Activated naive CD4-positive, alpha-beta T cell treated with anti-CD3 and anti-CD28 coated beads for 36 hours (primary cell): ENCODE measurements around the gene LSM7. TPM values are rescaled to one million over a fixed set of nuclear protein-coding genes. Genes with fewer than 3 reads are reported as not detected.
"Not testable (repeated sequence)": the region's sequence is repeated elsewhere in the genome, so short reads cannot be mapped to it uniquely, and the experiment has no call there.

Experiments
- CTCF ChIA-PET: fragments of 350-600 bp; sonication (Branson Sonifier 250); formaldehyde crosslinking; loops from one replicate; lab custom pipeline; 2021; ENCODE audit warnings: antibody characterized with exemption; lab: Charles Lee
- DNase-seq: peaks from one replicate; pipeline ENCODE4 v3.0.0-alpha.2; 2020
- H3K27ac Mint-ChIP-seq: one replicate; pipeline ENCODE4 v1.8.0; 2021; ENCODE audit warnings: mild to moderate bottlenecking, mixed read lengths
- H3K27me3 Mint-ChIP-seq: one replicate; pipeline ENCODE4 v1.8.0; 2021; ENCODE audit warnings: low read depth, mixed read lengths
- H3K36me3 Mint-ChIP-seq: one replicate; pipeline ENCODE4 v1.8.0; 2021; ENCODE audit warnings: low read depth, mixed read lengths
- H3K4me1 Mint-ChIP-seq: one replicate; pipeline ENCODE4 v1.8.0; 2021; ENCODE audit warnings: low read depth, mixed read lengths
- H3K4me3 Mint-ChIP-seq: one replicate; pipeline ENCODE4 v1.8.0; 2021; ENCODE audit warnings: mild to moderate bottlenecking, moderate library complexity, mixed read lengths
- H3K9me3 Mint-ChIP-seq: one replicate; pipeline ENCODE4 v1.8.0; 2021; ENCODE audit warnings: mixed read lengths
- intact Hi-C: fragments of 100-400 bp; cut with micrococcal nuclease; formaldehyde crosslinking; loops from one replicate; pipeline ENCODE4 v1.15.1; 2023
- total RNA-seq, 2 experiments: library from RNA; stranded (reverse); gene quantifications; one replicate each; pipeline ENCODE4 v1.2.3, GENCODE V29; 2021

Gene LSM7
- total RNA-seq, 2 experiments from 2014 or later = 162 to 164 TPM

DNA sequence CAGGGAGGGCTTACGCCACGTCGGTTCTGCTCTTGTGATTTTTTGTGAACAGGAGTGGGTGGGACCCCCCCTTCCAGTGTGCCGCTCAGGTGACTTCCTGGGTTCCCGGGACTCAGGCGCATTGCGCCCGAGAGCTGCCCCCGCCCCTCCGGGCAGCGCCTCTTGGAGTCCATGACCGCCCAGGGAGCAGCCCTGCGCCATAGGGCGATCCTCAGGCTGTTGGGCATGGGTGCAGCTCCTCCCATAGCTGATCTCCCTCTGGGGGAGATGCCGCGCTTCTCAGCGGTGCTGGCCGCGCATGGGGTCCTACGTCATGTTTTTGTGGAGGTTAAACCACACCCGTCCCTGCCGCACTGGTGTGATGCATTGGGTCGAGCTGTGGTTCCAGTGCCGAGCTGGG lies 23.7 kb upstream of the LSM7 start:
- DNase-seq = no peak
- H3K36me3 Mint-ChIP-seq = no peaks in the 10 kb centered on the region
- H3K4me1 Mint-ChIP-seq = no peaks in the 10 kb centered on the region
- no peaks in the 10 kb centered on the region for H3K9me3 Mint-ChIP-seq
- no peaks in the 10 kb centered on the region for H3K27me3 Mint-ChIP-seq
- H3K27ac Mint-ChIP-seq = no peak overlapping the region
- CTCF ChIA-PET = no interaction called here
- intact Hi-C loops = no loop called here
- H3K4me3 Mint-ChIP-seq = no peak overlapping the region

DNA sequence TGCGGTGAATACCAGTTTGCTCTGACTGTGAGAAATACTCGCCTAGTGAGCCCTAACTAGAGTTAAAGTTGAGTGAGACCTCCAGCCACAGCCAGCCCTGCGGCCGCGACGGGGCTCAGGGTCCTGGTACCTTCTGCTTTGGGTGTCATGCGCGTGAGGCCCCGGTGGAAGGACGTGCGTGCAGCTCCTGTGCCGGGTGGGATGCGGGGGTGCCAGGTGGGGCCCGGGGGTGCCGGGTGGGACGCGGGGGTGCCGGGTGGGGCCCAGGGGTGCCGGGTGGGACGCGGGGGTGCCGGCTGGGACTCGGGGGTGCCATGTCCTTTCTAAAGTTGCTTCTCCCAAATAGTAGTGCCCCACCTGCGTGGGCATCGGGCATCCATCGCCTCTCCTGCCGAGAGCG lies 23.2 kb upstream of the LSM7 start:
- H3K4me1 Mint-ChIP-seq = no peaks in the 10 kb centered on the region
- no peak overlapping the region for H3K27ac Mint-ChIP-seq

DNA sequence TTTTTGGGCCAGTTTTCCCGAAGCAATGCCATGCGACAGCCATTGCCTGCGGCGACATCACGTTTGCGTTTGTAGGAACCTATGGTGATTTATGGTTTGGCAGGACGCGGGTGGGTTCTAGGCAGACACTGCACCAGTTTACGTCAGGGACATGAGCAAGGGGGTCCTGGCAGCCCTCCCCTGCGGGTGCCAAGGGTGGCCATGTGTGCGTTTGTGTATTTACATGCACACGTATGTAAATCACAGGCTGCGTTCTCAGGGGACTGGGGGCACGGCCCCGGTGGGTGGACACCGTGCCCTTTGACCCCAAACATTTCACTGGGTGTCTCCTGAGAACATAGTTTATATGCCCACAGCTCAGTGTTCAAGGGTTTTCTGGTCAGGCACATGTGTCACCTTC lies 22.3 kb upstream of the LSM7 start:
- intact Hi-C loops = no loop called here
- no peak for DNase-seq
- H3K36me3 Mint-ChIP-seq = peaks cover 2% of the 10 kb centered on the region
- H3K27ac Mint-ChIP-seq = no peak overlapping the region
- CTCF ChIA-PET = no interaction called here
- no peak overlapping the region for H3K4me3 Mint-ChIP-seq
- no peaks in the 10 kb centered on the region for H3K4me1 Mint-ChIP-seq
- H3K9me3 Mint-ChIP-seq = no peaks in the 10 kb centered on the region
- H3K27me3 Mint-ChIP-seq = no peaks in the 10 kb centered on the region

More for the DNA sequence above, 23.2 kb upstream of the LSM7 start:
- Mint-ChIP-seq H3K9me3 (no peaks in the 10 kb centered on the region), H3K36me3 (no peaks in the 10 kb centered on the region), H3K4me3 (no peak overlapping the region), H3K27me3 (no peaks in the 10 kb centered on the region)
- intact Hi-C loops = no loop called here
- CTCF ChIA-PET = no interaction called here
- DNase-seq = no peak

DNA sequence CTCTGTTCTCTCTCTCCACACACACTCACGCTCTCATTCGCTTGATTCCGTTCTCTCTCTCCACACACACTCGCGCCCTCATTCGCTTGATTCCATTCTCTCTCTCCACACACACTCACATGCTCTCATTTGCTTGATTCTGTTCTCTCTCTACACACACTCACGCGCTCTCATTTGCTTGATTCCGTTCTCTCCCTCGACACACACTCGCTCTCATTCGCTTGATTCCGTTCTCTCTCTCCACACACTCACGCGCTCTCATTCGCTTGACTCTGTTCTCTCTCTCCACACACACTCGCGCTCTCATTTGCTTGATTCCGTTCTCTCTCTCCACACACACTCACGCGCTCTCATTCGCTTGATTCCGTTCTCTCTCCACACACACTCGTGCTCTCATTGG lies 21.4 kb upstream of the LSM7 start:
- H3K4me1 Mint-ChIP-seq, H3K4me3 Mint-ChIP-seq, H3K27me3 Mint-ChIP-seq, H3K27ac Mint-ChIP-seq, H3K9me3 Mint-ChIP-seq, DNase-seq, intact Hi-C loops, H3K36me3 Mint-ChIP-seq, CTCF ChIA-PET: not testable (repeated sequence)

DNA sequence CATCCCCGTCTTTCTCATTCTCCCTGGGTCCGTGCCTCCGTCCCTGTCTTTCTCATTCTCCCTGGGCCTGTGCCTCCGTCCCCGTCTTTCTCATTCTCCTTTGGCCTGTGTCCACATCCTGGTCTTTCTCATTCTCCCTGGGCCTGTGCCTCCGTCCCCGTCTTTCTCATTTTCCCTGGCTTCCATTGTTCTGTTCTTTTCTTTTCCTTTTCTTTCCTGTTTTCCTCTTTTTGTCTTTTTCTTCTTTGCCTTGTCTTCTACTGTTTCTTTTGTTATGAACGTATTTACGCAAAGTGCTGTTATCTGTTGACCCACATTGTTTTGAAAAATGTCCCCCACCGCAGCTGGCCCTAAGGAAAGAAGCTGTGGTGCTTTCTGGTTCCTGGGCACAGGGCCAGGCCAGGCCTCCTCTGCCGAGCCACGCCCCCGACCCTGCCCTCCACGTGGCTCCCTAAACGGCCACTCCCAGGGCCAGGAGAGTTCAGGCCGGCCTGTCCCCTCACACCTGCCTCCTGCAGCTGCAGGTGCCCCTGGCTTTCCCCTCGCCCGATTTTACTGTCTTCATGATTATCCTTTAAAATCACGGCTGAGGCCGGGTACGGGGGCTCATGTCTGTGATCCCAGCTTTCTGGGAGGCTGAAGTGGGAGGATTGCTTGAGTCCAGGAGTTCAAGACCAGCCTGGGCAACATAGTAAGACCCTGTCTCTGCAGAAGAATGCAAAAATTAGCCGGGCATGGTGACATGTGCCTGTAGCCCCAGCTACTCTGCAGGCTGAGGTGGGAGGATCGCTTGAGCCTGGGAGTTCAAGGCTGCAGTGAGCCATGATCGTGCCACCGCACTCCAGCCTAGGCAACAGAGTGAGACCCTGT lies 17.6 kb upstream of the LSM7 start:
- CTCF ChIA-PET = no interaction called here
- Mint-ChIP-seq H3K9me3 (no peaks in the 10 kb centered on the region), H3K4me1 (no peaks in the 10 kb centered on the region), H3K36me3 (peaks cover 6% of the 10 kb centered on the region), H3K4me3 (no peak overlapping the region), H3K27ac (no peak overlapping the region), H3K27me3 (no peaks in the 10 kb centered on the region)
- DNase-seq = no peak
- intact Hi-C loops = no loop called here

DNA sequence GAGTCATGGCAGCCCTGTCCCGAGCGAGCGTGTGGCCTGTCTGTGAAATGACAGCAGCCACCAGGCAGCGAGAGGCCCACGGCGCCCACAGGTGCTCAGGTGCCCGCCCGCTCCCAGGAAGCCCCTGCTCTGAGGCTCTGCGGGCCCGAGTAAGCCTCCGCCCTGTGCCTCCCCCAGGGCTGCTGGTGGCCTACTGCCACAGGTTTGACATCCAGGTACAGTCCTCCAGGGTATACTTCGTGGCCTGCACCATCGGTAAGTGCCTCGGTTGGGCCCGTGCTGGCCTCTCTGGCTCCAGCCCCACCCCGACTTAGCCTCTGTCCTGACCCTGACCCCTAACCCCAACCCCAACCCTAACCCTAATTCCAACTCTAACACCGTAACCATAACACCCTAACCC lies 16.7 kb upstream of the LSM7 start:
- no peaks in the 10 kb centered on the region for H3K4me1 Mint-ChIP-seq
- CTCF ChIA-PET = no interaction called here
- no peaks in the 10 kb centered on the region for H3K9me3 Mint-ChIP-seq
- DNase-seq = no peak
- H3K36me3 Mint-ChIP-seq = peaks cover 6% of the 10 kb centered on the region
- no peaks in the 10 kb centered on the region for H3K27me3 Mint-ChIP-seq
- intact Hi-C loops = no loop called here
- no peak overlapping the region for H3K27ac Mint-ChIP-seq
- no peak overlapping the region for H3K4me3 Mint-ChIP-seq

DNA sequence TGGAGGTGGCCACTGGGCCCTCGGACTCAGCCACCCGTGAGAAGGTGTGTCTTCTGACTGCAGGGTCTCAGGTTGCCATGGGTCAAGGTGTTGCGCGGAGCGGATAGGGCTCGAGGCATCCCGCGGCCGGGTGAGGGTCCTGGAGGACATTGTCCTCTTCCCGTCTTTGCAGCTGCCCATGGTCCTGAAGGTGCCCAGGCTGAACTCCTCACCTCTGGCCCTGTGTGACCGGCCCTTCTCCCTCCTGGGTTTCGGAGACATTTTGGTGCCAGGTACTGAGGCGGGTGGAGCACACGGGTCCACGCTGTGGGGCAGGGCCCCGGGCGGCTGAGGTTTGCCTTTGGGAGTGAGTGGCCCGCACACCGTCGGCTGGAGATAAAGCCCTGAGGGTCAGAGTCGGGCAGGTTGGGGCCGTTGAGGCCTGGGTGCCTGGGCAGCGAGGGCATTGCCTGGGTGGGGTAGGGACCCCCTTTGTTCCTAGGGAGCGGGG lies 16.0 kb upstream of the LSM7 start:
- H3K27me3 Mint-ChIP-seq = no peaks in the 10 kb centered on the region
- no peak for DNase-seq
- CTCF ChIA-PET = no interaction called here
- no peaks in the 10 kb centered on the region for H3K9me3 Mint-ChIP-seq
- H3K4me1 Mint-ChIP-seq = no peaks in the 10 kb centered on the region
- H3K4me3 Mint-ChIP-seq = no peak overlapping the region
- intact Hi-C loops = no loop called here
- peaks cover 6% of the 10 kb centered on the region for H3K36me3 Mint-ChIP-seq
- no peak overlapping the region for H3K27ac Mint-ChIP-seq

DNA sequence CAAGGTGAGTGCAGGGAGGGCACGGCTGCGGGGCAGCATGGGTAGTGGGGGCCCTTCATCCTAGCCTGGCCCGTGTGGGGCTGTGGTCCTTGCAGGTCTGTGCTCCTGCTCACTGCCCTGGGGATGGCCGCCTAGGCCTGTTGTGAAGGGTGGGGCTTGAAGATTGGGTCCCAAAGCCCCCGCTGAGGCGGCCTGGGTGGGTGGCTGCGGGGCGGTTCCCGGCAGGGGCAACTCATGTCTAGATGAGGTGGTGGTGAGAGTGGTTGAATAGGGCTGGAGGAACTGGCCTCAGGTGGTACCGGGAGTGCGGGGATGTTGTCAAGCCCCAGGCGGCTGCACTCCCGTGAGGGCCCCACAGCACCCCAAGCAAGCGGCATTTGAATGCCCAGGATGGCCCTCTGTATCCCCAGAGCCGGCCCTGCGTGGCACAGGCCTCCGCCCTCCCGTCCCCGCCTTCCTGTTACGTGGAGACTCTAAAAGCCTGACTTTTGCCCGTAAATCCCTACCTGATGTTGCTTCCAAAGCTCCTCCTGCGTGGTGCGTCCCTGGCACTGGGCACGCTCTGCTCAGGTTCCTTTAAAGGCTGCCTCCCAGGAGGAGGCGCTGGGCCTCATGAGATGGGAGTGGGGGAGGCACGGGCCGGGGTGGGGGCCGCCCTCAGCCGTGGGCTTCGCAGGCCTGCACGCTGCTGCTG lies 15.1 kb upstream of the LSM7 start:
- CTCF ChIA-PET = no interaction called here
- intact Hi-C loops = no loop called here
- no peak for DNase-seq
- peaks cover 7% of the 10 kb centered on the region for H3K36me3 Mint-ChIP-seq
- H3K9me3 Mint-ChIP-seq = no peaks in the 10 kb centered on the region
- H3K27ac Mint-ChIP-seq = no peak overlapping the region
- no peaks in the 10 kb centered on the region for H3K27me3 Mint-ChIP-seq
- no peak overlapping the region for H3K4me3 Mint-ChIP-seq
- H3K4me1 Mint-ChIP-seq = no peaks in the 10 kb centered on the region

DNA sequence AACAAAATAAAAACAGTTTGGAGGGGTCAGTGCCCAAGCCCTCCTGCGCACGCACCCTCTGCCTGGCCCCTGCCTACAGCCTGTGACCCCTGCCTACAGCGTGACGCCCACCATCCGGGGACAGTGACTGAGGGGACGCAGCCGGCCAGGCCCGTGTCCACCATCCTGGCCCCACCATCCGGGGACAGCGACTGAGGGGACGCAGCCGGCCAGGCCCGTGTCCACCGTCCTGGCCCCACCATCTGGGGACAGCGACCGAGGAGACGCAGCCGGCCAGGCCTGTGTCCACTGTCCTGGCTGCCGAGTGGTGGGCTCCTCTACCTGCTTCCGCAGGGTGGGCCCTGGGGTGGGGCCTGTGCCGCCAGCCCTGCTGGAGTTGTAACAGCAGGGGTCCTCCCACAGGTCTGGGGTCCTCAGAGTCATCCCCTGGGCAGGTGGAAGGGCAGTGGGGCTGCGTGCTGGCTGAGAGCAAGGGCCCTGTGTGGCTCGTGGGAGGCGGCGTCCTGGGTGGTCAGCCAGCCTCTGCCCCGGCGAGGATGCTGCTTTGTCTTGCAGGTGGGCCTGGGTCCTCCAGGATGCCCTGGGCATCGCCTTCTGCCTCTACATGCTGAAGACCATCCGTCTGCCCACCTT lies 14.4 kb upstream of the LSM7 start:
- Mint-ChIP-seq H3K9me3 (no peaks in the 10 kb centered on the region), H3K36me3 (peaks cover 7% of the 10 kb centered on the region), H3K27ac (no peak overlapping the region)

DNA sequence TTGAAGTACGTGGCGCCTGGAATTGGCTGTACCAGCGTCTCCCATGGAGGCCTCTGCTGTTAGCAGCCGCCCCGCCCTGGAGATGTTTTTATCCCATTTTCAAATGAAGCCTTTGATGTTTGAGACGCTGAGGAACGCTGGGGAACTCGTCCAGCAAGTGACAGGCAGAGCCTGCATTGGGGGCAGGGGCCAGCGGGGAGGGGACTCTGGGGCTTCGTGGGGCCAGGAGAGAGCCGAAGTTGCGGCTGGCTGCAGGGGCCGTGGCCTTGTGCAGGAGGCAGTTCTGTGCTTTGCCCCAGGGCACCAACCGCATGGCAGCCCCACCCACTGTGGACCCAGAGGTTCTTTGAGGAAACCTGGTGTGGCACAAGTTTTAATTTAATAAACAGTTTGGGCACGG lies 13.6 kb upstream of the LSM7 start:
- H3K4me1 Mint-ChIP-seq = no peaks in the 10 kb centered on the region
- no peak overlapping the region for H3K4me3 Mint-ChIP-seq
- H3K27me3 Mint-ChIP-seq = no peaks in the 10 kb centered on the region
- no peaks in the 10 kb centered on the region for H3K9me3 Mint-ChIP-seq
- no peak for DNase-seq
- H3K27ac Mint-ChIP-seq = no peak overlapping the region
- intact Hi-C loops = no loop called here
- CTCF ChIA-PET = no interaction called here
- peaks cover 7% of the 10 kb centered on the region for H3K36me3 Mint-ChIP-seq

More for the DNA sequence above, 14.4 kb upstream of the LSM7 start:
- intact Hi-C loops = no loop called here
- H3K27me3 Mint-ChIP-seq = no peaks in the 10 kb centered on the region
- H3K4me1 Mint-ChIP-seq = no peaks in the 10 kb centered on the region
- no peak overlapping the region for H3K4me3 Mint-ChIP-seq
- no peak for DNase-seq
- CTCF ChIA-PET = no interaction called here

DNA sequence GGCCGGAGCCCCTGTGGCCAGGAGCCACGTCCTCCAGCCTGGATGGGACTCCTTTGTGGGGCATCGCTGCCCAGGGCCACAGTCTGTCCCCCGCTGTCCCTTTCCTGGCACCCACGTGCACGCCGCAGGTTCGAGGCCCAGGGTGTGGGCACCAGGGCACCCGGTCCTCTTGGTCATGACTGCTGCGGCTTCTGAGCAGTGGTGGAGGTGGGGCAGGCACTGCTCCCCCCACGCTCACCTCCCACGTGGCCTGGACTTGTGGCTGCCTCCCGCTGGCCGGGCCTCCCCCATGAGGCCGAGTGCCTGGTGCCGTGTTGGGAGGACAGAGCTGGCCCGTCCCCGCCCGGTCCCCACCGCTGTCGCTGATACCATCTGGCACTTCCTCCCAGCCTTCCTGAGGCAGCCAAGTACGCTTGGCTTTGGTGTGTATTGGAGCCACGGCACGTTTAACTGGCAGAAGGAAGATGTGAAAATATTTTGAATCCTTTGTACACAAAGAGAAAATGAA lies 12.9 kb upstream of the LSM7 start:
- Mint-ChIP-seq H3K4me3 (no peak overlapping the region), H3K27me3 (no peaks in the 10 kb centered on the region), H3K9me3 (peaks cover under 1% of the 10 kb centered on the region), H3K4me1 (no peaks in the 10 kb centered on the region), H3K36me3 (peaks cover 7% of the 10 kb centered on the region), H3K27ac (no peak overlapping the region)
- no peak for DNase-seq
- CTCF ChIA-PET = no interaction called here
- intact Hi-C loops = no loop called here

DNA sequence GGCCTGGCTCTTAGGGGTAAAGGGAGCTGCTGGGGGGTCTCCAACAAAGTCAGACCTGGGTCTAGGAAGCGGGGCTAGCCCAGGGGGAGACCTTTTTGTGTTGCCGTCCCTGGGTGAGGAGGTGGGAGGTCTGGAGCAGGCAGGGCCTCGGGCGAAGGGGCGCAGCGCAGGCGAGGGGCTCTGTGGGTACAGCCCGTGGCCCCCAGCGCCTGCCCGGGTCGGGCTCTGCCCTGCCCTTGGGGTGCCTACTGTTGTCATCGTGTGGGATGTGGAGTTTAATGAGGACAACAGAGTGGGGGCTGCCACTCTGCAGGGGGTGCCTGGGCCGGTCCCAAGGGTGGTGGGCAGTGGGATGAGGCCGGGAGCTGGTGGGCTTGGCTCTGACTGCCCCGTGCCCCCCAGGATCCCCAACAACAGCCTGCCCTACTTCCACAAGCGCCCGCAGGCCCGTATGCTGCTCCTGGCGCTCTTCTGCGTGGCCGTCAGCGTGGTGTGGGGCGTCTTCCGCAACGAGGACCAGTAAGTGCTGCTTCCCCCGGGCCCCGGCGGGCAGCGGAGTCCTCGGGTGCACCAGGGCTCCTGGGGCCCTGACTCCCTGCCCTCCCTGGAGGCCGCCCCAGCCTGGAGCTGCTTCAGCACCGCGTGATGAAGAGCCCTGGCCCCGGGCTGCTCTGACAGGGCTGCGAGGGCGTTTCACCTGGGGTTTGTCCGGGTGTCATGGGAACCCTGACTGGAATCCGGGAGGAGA lies 12.3 kb upstream of the LSM7 start:
- peaks cover 7% of the 10 kb centered on the region for H3K36me3 Mint-ChIP-seq
- intact Hi-C loops = no loop called here
- H3K4me1 Mint-ChIP-seq = peaks cover 6% of the 10 kb centered on the region
- peaks cover 7% of the 10 kb centered on the region for H3K9me3 Mint-ChIP-seq
- CTCF ChIA-PET = no interaction called here
- no peak for DNase-seq
- H3K4me3 Mint-ChIP-seq = no peak overlapping the region
- no peaks in the 10 kb centered on the region for H3K27me3 Mint-ChIP-seq
- H3K27ac Mint-ChIP-seq = no peak overlapping the region
